Neural progenitor cell (in vitro differentiated cells): ENCODE results near the gene SPATA3. TPM values are rescaled to one million over a fixed set of nuclear protein-coding genes. Genes with fewer than 3 reads are reported as not detected.

Experiments used
- DNase-seq: peaks from one replicate; pipeline ENCODE4 v3.0.0-alpha.2; 2016; ENCODE audit warnings: low spot score
- H2AFZ ChIP-seq: fragments of 200-600 bp; sonication (generic); replicated peaks from 2 replicates; pipeline ENCODE4 v1.6.1; 2016; ENCODE audit warnings: antibody characterized with exemption
- H3F3A ChIP-seq: fragments of 200-600 bp; sonication (generic); 2 replicates; pipeline ENCODE4 v1.6.1; 2016; ENCODE audit warnings: antibody characterized with exemption, low read depth
- H3K27ac ChIP-seq: fragments of 200-600 bp; sonication (generic); 2 replicates; pipeline ENCODE4 v1.5.1; 2016; ENCODE audit warnings: mild to moderate bottlenecking
- H3K27me3 ChIP-seq: fragments of 200-600 bp; sonication (generic); 2 replicates; pipeline ENCODE4 v1.6.1; 2016; ENCODE audit warnings: mild to moderate bottlenecking, moderate library complexity
- H3K36me3 ChIP-seq: fragments of 200-600 bp; sonication (generic); 2 replicates; pipeline ENCODE4 v1.5.1; 2016
- H3K4me1 ChIP-seq: fragments of 200-600 bp; sonication (generic); 2 replicates; pipeline ENCODE4 v1.6.1; 2016; ENCODE audit warnings: mixed run types
- H3K4me2 ChIP-seq: fragments of 200-600 bp; sonication (generic); 2 replicates; pipeline ENCODE4 v1.6.1; 2016
- H3K4me3 ChIP-seq: fragments of 200-600 bp; sonication (generic); 2 replicates; pipeline ENCODE4 v1.5.1; 2016
- H3K79me2 ChIP-seq: fragments of 200-600 bp; sonication (generic); 2 replicates; pipeline ENCODE4 v1.6.1; 2016; ENCODE audit warnings: low read depth
- H3K9ac ChIP-seq: fragments of 200-600 bp; sonication (generic); 2 replicates; pipeline ENCODE4 v1.6.1; 2016
- H3K9me3 ChIP-seq: fragments of 200-600 bp; sonication (generic); 2 replicates; pipeline ENCODE4 v1.5.1; 2016; ENCODE audit warnings: low read depth
- H4K20me1 ChIP-seq: fragments of 200-600 bp; sonication (generic); 2 replicates; pipeline ENCODE4 v1.6.1; 2016; ENCODE audit warnings: low read depth
- H3K27ac Mint-ChIP-seq: 3 replicates; pipeline ENCODE4 v1.8.0; 2021; ENCODE audit warnings: mixed read lengths
- H3K27me3 Mint-ChIP-seq: 2 replicates; pipeline ENCODE4 v1.8.0; 2022; ENCODE audit warnings: low read depth, mild to moderate bottlenecking, inconsistent platforms, moderate library complexity, mixed read lengths; ENCODE audit not compliant: insufficient read depth
- H3K36me3 Mint-ChIP-seq: 3 replicates; pipeline ENCODE4 v1.8.0; 2021; ENCODE audit warnings: mixed read lengths
- H3K4me1 Mint-ChIP-seq: 3 replicates; pipeline ENCODE4 v1.8.0; 2021; ENCODE audit warnings: mixed read lengths
- H3K4me3 Mint-ChIP-seq: 3 replicates; pipeline ENCODE4 v1.8.0; 2021; ENCODE audit warnings: mild to moderate bottlenecking, moderate library complexity, mixed read lengths
- H3K9me3 Mint-ChIP-seq: 3 replicates; pipeline ENCODE4 v1.8.0; 2020; ENCODE audit warnings: mixed read lengths
- EZH2 ChIP-seq: fragments of 200-600 bp; sonication (generic); IDR thresholded peaks from 2 replicates; pipeline ENCODE4 v1.6.1; 2017; ENCODE audit warnings: antibody characterized with exemption, mild to moderate bottlenecking, moderate library complexity
- EZH2phosphoT487 ChIP-seq: fragments of 200-600 bp; sonication (generic); IDR thresholded peaks from 2 replicates; pipeline ENCODE4 v1.6.1; 2017; ENCODE audit warnings: antibody characterized with exemption
- total RNA-seq: library from RNA; depleted of rRNA; stranded (reverse); fragments of >200 nt; gene quantifications from 2 replicates; pipeline ENCODE4 v1.2.3, GENCODE V29; 2015; ENCODE audit warnings: low replicate concordance
- TF ChIP-seq, protein P1 (sequence below): fragments of 200-600 bp; sonication (generic); IDR thresholded peaks from 2 replicates; pipeline ENCODE4 v1.5.1; 2017; ENCODE audit warnings: antibody characterized with exemption, mild to moderate bottlenecking

The SPATA3 gene
- total RNA-seq, 1 donor from 2014 or later: not detected

DNA sequence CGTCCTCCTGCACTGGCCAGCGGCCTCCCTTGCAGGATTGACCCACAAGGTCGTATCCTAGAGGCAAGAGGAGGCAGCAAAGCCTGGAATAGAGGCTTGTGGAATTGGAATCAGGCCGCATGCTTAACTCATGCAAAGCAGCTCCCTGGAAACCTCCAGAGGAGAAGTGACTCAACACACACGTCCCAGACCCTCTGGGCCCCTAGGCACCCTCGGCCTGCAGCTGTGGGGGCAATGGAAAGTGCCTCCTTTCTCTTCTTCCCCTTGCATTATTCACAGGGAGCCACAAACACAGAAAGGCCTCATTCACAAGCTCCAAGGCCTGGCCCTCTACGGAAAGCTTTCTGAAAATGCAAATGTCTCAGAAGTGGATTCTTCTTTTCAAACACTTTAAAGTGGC, 19.6 kb downstream of the SPATA3 start:
- Histone ChIP-seq H3K27me3 (no peaks in the 10 kb centered on the region), H3K79me2 (no peaks in the 10 kb centered on the region), H3K9me3 (no peaks in the 10 kb centered on the region), H3K4me2 (no peak overlapping the region), H3K4me3 (no peak overlapping the region), H3K36me3 (no peaks in the 10 kb centered on the region), H3K4me1 (no peaks in the 10 kb centered on the region), H3K27ac (no peak overlapping the region), H3K9ac (no peak overlapping the region), H2AFZ (peak overlapping the region; percentile 50), H3F3A (no peaks in the 10 kb centered on the region), H4K20me1 (no peaks in the 10 kb centered on the region)
- no peak for DNase-seq
- no peak for TF ChIP-seq EZH2
- TF ChIP-seq EZH2phosphoT487: no peak
- TF ChIP-seq, protein P1, sequence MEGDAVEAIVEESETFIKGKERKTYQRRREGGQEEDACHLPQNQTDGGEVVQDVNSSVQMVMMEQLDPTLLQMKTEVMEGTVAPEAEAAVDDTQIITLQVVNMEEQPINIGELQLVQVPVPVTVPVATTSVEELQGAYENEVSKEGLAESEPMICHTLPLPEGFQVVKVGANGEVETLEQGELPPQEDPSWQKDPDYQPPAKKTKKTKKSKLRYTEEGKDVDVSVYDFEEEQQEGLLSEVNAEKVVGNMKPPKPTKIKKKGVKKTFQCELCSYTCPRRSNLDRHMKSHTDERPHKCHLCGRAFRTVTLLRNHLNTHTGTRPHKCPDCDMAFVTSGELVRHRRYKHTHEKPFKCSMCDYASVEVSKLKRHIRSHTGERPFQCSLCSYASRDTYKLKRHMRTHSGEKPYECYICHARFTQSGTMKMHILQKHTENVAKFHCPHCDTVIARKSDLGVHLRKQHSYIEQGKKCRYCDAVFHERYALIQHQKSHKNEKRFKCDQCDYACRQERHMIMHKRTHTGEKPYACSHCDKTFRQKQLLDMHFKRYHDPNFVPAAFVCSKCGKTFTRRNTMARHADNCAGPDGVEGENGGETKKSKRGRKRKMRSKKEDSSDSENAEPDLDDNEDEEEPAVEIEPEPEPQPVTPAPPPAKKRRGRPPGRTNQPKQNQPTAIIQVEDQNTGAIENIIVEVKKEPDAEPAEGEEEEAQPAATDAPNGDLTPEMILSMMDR: no peak
- no peak overlapping the region for H3K4me3 Mint-ChIP-seq
- peaks cover 19% of the 10 kb centered on the region for H3K4me1 Mint-ChIP-seq
- peaks cover 5% of the 10 kb centered on the region for H3K9me3 Mint-ChIP-seq
- H3K27me3 Mint-ChIP-seq: peaks cover 5% of the 10 kb centered on the region
- H3K36me3 Mint-ChIP-seq: no peaks in the 10 kb centered on the region
- H3K27ac Mint-ChIP-seq: no peak overlapping the region

- Mint-ChIP-seq H3K4me1 (peaks cover 18% of the 10 kb centered on the region), H3K36me3 (no peaks in the 10 kb centered on the region), H3K9me3 (peaks cover 5% of the 10 kb centered on the region), H3K4me3 (no peak overlapping the region), H3K27ac (no peak overlapping the region), H3K27me3 (peaks cover 5% of the 10 kb centered on the region)
- DNase-seq: no peak
- no peak for TF ChIP-seq EZH2
- TF ChIP-seq EZH2phosphoT487: no peak
- TF ChIP-seq, protein P1: no peak
- Histone ChIP-seq H2AFZ (no peak overlapping the region), H3K4me2 (no peak overlapping the region), H3K27me3 (no peaks in the 10 kb centered on the region), H3K79me2 (no peaks in the 10 kb centered on the region), H3K4me3 (no peak overlapping the region), H3K9ac (no peak overlapping the region), H3K27ac (no peak overlapping the region), H3F3A (no peaks in the 10 kb centered on the region), H3K36me3 (no peaks in the 10 kb centered on the region), H3K9me3 (no peaks in the 10 kb centered on the region), H3K4me1 (no peaks in the 10 kb centered on the region), H4K20me1 (no peaks in the 10 kb centered on the region)
Measured at GRCh38 chr2:231015926-231016325, 20.0 kb downstream of the SPATA3 start.

DNA sequence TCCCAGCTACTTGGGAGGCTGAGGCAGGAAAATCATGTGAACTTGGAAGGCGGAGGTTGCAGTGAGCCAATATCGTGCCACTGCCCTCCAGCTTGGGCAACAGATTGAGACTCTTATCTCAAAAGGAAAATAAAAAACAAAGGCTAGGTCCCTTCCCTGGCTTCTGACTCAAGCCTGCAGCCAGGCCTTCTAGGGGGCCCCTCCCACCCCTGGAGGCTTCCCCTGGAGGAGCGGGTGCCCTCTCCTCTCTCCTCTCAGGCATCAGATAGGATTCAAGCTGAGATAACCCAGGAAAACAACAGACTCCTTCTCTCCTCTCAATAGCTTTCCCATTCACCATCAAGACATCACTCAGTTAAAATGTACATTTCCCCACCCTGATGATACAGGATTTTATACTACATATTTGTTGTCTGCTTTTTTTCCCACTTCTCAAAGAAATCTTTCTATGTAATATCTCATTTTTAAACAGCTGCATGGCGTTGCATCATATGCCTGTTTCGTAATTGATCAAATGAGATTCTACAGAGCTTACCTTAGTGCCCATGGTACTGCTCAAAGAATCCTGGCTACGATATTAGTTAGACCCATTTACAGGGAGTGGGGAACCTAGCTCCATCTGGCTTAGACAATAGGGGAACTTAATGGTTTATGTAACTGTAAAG, 20.8 kb downstream of the SPATA3 start:
- Histone ChIP-seq H3K36me3 (no peaks in the 10 kb centered on the region), H3K79me2 (no peaks in the 10 kb centered on the region), H3K4me1 (no peaks in the 10 kb centered on the region), H4K20me1 (no peaks in the 10 kb centered on the region), H3K9ac (no peak overlapping the region), H3K4me2 (no peak overlapping the region), H3F3A (no peaks in the 10 kb centered on the region), H3K27ac (no peak overlapping the region), H2AFZ (no peak overlapping the region), H3K27me3 (no peaks in the 10 kb centered on the region), H3K4me3 (no peak overlapping the region), H3K9me3 (no peaks in the 10 kb centered on the region)
- Mint-ChIP-seq H3K27me3 (peaks cover 12% of the 10 kb centered on the region), H3K4me3 (peak overlapping the region; percentile 31), H3K9me3 (peaks cover 5% of the 10 kb centered on the region), H3K36me3 (no peaks in the 10 kb centered on the region), H3K27ac (no peak overlapping the region), H3K4me1 (peaks cover 18% of the 10 kb centered on the region)
- TF ChIP-seq, protein P1: no peak
- TF ChIP-seq EZH2 (no peak), EZH2phosphoT487 (no peak)
- DNase-seq: no peak
